Fibroblast of peridontal ligament (primary cell): ENCODE results near the gene OR3A2.
"Not testable (repeated sequence)": the region's sequence is repeated elsewhere in the genome, so short reads cannot be mapped to it uniquely, and the experiment has no call there.

Source experiments
- DNase-seq: peaks from one replicate; pipeline ENCODE4 v3.0.0-alpha.2; 2010; ENCODE audit errors: extremely low read depth

The OR3A2 gene

DNA sequence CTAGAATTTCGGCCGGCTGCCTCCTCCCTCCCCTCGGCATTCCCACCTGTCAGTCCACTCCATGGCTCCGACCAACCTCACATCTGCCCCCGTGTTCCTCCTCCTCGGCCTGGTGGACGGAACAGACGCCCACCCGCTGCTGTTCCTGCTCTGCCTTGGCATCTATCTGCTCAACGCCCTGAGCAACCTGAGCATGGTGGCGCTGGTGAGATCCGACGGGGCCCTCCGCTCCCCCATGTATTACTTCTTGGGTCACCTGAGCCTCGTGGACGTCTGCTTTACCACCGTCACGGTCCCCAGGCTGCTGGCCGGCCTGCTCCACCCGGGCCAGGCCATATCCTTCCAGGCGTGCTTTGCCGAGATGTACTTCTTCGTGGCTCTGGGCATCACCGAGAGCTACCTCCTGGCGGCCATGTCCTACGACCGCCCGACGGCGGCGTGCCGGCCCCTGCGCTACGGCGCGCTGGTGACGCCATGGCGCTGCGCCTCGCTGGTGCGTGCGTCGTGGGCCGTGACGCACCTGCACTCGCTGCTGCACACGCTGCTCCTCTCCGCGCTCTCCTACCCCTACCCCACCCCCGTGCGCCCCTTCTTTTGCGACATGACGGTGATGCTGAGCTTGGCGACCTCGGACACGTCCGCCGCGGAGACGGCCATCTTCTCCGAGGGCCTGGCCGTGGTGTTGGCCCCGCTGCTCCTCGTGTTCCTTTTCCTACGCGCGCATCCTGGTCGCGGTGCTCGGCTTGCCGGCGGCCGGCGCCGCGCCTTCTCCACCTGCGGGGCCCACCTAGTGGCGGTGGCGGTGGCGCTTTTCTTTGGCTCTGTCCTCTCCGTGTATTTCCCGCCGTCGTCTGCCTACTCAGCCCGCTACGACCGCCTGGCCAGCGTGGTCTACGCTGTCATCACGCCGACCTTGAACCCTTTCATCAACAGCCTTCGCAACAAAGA is at the start of gene OR3A2:
Gene OR3A2, minus strand, starts transcription at position 440 of the 948 bp plus-strand sequence.
- DNase-seq, result no peak

DNA sequence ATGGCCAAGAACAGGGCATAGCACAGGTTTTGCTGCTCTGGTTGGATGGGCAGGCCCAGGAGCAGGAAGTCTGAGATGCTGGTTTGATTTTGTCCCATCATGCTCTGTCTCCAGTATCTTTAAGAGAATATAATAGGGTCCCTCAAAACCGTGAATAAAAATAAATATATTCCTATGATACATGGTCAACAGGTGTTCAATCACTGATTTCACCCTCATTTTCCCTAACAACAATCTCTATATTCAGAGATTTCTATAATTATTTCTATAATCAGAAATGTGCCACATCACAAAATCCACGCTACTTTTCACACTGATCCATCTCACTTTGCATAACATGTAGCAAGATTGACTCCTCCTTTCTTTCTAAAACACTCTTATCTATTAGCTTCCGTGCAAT is 47.6 kb upstream of the OR3A2 start, which contains the start of gene OR1E2:
Gene OR1E2, minus strand, starts transcription at position 101 of the 400 bp plus-strand sequence. Its CDS starts 0 bp downstream, at position 101.
- DNase-seq, result no peak

DNA sequence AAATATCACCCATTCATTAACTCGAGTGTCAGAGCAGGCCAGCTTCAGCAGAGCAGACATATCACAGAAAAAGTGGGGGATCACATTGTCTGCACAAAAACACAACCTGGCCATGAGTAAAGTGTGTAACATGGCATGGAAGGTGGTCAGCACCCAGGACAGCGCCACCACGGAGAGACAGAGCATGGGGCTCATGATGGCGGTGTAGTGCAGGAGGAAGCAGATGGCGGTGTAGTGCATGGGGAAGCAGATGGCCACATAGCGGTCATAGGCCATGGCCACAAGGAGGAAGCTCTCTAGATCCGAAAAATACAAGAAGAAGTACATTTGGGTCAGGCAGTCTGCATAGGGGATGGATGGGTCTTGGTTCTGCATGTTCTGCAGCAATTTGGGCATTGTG is 47.1 kb upstream of the OR3A2 start:
- not testable (repeated sequence) for DNase-seq

DNA sequence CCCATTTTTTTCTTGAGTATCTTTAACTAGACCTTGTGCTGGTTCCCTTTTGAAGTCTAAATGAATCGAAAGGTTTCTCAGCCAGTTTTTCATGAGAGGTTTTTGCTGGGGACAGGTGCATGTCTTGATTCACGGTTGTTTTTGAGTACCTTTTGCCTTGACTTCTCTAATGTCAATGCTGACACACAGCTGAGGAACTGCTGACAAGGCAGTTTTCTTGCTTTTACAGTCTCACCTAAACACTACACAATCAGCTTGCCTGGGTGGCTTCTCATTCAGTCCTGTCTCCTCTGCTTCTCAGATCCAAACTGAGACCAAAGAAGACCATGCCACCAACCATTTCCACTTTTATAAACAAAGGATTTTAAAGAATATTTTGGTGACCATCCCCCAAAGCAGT is 32.1 kb upstream of the OR3A2 start:
- no peak for DNase-seq

DNA sequence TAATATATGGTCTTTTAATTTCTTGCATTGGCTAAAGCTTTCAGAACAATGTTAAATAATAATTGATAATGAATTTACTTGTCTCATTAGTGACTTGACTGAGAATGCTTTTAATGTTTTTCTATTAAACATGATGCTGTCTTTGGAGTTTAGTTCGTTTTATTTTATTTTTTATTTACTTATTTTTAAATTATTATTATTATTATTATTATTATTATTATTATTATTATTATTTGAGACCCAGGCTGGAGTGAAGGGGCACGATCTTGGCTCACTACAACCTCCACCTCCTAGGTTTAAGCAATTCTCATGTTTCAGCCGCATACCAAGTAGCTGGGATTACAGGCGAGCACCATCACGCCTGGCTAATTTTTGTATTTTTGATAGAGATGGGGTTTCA is 29.5 kb upstream of the OR3A2 start:
- no peak for DNase-seq

DNA sequence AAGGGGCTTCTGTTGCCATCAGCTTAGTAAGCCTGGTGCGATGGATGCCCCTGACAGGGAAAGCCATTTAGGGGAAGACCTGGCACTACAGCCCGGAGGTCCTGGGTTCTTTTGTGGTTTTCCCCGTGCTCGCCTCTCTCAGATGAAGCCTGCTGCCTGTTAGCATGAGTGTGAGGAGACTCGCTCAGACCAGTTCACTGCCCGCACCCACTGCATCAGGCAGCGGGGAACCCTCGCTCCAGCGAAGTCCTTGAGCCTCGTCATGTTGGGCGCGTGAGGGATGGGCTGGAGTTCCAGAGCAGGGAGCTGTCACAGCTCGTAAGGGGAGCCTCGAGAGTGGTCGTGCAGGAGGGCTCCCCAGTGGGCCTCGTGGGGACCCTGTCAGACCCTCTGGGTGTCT is 26.1 kb upstream of the OR3A2 start:
- not testable (repeated sequence) for DNase-seq

DNA sequence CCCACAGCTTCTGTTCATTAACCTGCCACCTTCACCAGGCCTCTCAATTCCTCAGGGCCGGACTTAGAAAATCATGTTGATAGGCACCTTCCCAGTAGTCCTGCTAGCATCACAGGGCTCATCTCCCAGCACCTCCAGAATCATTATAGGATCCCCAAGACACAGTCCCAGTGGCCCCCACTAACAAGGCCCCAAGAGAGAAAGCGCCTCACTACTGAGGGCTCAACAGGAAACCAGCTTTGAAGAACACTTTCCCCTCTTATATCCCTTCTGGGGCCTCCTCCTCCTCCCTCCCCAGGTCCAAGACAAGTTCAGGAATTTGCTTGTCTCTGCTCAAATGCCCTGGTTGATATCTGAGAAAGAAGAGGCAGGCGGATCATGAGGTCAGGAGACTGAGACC is 25.0 kb upstream of the OR3A2 start, which contains the start of gene OR3A3:
Gene OR3A3, plus strand, starts transcription at position 301 of the 400 bp plus-strand sequence.
- DNase-seq, result no peak

DNA sequence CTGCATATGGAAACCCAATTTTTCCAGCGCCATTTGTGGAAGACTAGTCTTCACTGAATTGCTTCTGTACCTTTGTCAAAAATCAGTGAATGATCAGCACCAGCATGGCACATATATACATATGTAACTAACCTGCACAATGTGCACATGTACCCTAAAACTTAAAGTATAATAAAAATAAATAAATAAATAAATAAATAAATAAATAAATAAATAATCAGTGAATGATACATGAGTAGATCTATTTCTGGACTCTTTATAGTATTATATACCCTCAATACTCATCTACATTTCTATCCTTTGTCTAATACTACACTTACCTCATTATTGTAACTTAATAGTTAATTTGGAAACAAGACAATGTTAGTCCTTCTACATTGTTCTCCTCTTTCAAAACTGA is 17.7 kb upstream of the OR3A2 start:
- DNase-seq, result not testable (repeated sequence)

DNA sequence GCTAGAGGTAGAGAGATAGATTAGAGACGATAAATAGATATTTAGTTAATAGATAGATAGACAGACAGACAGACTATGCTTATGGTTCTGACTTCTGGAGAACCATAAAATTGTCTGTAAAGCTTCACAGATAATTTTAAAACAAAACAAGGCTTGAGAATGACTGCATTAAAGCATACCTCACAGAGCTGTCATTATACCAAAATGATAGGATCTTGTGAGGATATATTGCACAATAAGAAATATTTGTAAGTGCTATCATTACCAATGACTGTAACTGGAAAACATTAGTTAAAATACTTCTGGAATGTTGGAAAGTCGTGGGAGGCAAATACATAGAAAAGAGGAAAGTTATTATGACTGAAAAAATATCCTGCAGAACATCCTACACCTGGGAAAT is 15.7 kb upstream of the OR3A2 start:
- DNase-seq, result no peak

DNA sequence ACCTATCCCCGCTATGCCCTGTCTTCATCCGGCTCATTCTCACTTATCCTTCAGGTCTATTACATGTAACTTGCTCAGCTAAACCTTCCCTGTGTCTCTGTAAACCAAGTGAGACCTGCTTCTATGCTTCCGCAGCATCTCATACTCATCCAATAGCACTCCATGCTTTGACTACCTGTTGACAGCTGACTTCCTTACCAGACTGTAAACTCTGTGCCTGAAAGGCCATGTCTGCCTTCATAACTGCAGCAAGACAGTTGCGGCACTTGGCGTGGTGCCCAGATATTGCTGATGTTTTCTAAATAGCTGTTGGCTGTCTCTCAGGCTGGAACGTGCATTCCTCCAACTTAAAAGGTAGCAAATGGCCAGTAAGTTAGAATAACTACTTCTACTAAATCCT is 13.9 kb upstream of the OR3A2 start:
- DNase-seq, result no peak

DNA sequence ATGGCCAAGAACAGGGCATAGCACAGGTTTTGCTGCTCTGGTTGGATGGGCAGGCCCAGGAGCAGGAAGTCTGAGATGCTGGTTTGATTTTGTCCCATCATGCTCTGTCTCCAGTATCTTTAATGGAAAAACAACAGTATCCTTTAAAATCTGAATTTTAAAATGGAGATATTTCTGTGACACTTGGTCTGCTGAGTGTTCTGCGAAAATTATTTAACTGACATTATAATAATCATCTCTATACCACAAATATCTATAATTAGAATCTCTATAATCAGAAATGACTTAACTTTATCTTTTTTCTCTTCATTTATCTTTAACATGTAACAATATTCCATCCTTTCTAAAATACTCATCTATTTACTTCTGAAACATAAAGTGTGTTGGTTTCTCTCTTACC is 12.2 kb upstream of the OR3A2 start, which contains the start of gene OR1E1:
Gene OR1E1, minus strand, starts transcription at position 101 of the 400 bp plus-strand sequence. Its CDS starts 0 bp downstream, at position 101.
- DNase-seq, result no peak

DNA sequence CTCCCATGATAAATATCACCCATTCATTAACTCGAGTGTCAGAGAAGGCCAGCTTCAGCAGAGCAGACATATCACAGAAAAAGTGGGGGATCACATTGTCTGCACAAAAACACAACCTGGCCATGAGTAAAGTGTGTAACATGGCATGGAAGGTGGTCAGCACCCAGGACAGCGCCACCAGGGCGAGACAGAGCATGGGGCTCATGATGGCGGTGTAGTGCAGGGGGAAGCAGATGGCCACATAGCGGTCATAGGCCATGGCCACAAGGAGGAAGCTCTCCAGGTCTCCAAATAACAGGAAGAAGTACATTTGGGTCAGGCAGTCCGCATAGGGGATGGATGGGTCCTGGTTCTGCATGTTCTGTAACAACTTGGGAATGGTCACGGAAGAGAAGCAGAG is 11.7 kb upstream of the OR3A2 start:
- DNase-seq, result not testable (repeated sequence)

DNA sequence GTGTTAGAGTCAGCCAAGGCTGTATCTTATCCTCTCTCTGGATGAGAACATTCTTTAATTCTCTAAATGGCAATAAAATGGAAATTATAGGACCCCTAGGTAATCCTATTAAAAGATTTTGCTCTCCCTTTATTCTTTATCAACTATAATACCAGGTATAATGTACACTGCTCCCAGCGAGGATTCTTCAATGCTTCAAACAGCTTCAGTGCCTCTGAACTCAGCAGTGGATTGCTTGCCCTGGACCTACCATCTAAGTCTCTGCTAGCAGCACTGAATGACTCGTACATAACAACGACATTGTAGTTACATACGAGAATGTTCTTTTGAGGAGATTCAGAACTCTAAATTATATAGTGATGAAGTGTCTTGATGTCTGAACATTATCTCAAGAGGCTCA is 3.7 kb upstream of the OR3A2 start:
- DNase-seq, result no peak

DNA sequence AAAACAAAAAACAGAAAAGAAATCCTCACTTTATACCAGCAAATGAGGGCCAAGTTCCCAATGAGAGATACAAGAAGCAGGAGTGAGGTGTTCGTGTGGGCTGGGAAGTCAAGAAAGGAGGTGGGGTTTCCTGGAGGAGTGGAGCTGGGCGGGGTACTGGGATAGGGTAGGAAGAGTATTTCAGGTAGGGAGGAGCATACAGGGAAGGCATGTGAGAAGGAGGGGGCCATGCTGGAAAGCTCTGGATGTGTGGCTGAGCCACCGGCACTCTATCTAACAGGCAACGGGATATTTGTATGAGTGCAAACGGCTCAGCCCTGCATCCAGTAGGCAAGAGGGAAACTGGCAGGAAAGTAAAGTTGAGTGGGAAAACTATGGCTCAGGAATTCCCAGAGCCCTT is 4.2 kb downstream of the OR3A2 start:
- DNase-seq, result no peak

DNA sequence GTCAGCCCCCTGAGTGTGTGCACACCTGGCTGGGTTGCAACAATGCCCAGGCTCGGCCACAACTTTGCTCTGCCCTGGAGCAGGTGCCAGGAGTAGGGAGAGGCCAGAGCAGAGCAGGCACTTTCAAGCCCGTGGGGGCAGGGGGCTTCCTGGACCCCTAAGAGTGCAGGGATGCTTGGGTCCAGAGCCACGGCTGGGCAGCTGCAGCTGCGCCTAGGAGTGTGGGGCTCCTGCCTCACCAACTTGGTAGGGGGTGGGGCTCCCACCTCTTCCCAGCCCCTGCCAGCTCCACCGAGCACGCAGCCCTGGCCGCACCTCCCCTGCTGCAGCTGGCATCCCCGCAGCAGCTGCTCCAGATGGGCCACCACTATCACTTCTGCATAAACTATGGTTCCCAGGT is 7.8 kb downstream of the OR3A2 start:
- DNase-seq, result no peak

DNA sequence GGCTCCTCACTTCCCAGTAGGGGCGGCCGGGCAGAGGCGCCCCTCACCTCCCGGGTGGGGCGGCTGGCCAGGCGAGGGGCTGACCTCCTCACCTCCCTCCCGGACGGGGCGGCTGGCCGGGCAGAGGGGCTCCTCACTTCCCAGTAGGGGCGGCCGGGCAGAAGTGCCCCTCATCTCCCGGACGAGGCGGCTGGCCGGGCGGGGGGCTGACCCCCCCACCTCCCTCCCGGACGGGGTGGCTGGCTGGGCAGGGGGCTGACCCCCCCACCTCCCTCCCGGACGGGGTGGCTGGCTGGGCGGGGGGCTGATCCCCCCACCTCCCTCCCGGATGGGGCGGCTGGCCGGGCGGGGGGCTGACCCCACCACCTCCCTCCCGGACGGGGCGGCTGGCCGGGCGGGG is 14.9 kb downstream of the OR3A2 start:
- DNase-seq, result not testable (repeated sequence)

DNA sequence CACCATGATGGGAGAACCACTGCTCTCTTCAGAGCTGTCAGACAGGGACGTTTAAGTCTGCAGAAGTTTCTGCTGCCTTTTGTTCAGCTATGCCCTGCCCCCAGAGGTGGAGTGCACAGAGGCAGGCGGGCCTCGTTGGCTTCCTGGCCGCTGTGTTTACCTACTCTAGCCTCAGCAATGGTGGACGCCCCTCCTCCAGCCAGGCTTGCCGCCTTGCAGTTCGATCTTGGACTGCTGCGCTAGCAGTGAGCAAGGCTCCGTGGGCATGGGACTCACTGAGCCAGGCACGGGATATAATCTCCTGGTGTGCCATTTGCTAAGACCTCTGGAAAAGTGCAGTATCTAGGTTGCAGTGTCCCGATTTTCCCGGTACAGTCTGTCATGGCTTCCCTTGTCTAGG is 43.3 kb downstream of the OR3A2 start:
- DNase-seq, result not testable (repeated sequence)

DNA sequence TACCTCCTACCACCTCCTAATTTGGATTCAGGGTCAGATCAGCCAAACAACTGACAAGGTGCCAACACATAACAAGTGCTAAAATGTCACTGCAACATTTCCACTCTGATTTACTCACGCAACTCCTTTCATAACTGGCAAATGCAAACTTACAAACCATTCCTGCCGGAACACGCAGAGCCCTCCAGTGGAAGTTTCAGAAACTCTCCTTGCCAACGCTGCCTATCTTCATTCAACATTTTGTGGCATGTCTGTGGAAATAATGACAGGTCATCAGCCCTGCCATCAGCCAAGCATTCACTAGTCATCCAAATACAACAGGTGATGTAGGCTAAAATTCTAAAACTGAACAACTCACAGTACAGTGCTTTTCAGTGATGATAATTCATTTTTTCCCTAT is 50.2 kb downstream of the OR3A2 start:
- DNase-seq, result no peak

DNA sequence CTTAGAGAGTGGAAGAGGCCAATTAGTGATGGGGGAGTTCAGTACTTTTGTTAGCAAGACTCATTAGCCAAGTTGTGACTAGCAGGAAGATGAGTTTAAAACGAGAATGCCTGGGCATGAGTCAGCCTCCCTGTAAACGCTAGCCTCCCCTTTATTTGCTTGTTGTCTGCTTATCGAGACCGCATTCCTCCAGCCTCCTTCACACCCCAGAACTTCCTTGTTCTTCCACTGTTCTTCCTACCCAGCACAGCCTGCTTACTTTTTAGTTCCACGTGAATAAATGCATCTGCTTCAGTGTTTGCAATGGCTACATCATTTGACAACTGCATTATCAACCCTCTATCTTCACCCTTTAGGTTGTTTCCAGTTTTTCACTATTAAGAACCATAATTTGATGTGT is 67.8 kb downstream of the OR3A2 start:
- DNase-seq, result no peak

DNA sequence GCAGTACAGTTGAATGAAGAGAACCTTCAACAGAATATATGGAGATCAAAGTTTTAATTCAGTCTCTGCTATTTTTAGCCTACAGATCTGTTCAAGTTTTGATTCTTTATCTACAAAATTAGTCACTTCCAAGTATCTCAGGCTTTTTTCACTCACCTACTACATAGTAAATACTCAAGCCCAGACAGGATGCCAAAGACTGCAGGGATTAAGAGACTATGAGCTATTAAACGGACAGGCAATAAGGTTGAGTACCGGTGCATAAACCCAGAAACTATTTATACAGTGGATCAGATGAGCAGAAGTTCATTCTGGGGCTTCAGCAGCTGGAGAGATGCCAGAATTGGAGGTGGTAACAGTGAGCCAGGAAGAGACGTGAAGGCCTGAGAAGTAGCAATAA is 69.3 kb downstream of the OR3A2 start:
- no peak for DNase-seq

DNA sequence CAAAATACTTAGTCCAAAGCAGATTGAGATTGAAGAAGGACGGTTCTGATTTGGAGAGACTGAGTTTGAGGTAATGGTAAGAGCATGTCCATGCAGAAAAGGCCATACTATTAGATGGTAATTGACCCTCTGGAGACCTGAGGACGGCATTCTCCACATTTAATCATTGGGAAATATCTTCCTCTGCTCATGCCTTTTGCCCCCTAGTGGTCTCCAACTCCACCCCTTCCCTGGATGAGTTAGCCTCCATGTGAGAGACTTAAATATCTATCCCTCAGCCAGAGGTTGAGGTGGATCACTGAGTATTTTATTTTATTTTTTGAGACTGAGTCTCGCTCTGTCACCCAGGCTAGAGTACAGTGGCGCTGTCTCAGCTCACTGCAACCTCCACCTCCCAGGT is 77.5 kb downstream of the OR3A2 start:
- no peak for DNase-seq

DNA sequence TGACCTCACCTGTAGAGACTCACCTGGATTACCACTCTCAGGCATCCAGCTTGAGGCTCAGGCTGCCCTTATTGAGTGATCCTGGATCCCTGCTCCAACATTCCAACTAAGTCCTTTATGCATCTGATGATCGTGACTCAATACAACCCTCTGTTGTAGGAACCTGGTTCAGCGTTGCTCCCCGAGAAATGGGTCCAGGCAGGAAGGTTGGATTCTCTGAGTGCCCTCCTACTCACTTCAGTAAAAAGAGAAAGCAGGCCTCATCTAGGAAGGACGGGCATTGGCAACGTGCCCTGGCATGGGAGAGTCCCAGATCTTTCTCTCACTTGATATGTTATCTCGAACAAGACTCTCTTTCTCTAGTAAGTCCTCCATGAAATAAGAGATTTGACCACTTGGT is 87.8 kb downstream of the OR3A2 start, which contains the start of gene OR3A1:
Gene OR3A1, minus strand, starts transcription at position 101 of the 400 bp plus-strand sequence. CDS start 5,778 bp downstream, outside the sequence.
- DNase-seq, result no peak

DNA sequence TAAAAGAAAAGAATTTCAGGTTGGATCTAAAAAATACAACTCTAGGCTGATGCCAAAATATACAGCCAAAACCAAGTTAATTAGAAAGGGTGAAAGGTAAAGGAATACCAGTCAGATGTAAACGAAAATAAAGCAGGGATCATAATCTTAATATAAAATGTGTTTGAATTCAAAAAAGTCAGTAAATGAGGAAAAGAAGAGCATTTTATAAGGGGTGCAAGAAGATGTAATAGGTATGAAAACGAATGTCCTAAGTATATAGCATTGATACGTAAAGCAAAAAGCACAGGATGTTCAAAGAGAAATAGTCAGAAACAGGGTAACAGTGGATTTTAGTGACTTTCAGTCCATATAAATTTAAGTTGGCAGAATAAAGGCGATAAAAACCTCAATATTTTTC is 90.5 kb downstream of the OR3A2 start:
- no peak for DNase-seq
